Muscle layer of duodenum (tissue), 2 donors: ENCODE measurements around the gene SIN3B.
"Not testable (repeated sequence)": the region's sequence is repeated elsewhere in the genome, so short reads cannot be mapped to it uniquely, and the experiment has no call there.

Experiments
- H3K27ac ChIP-seq: one replicate; pipeline ENCODE4 v1.7.0; 2013; ENCODE audit warnings: mild to moderate bottlenecking, low read length
- H3K27me3 ChIP-seq: one replicate; pipeline ENCODE4 v1.7.0; 2013; ENCODE audit warnings: low read depth, mild to moderate bottlenecking, control low read depth, low read length
- H3K36me3 ChIP-seq, 2 donors: one replicate each; pipeline ENCODE4 v1.7.0; 2013; ENCODE audit warnings: low read length in 2 of 2, control low read depth in 1 of 2, mild to moderate bottlenecking in 1 of 2; ENCODE audit not compliant: insufficient read depth in 2 of 2, control insufficient read depth in 1 of 2
- H3K4me1 ChIP-seq, 2 donors: one replicate each; pipeline ENCODE4 v1.7.0; 2013; ENCODE audit warnings: low read length in 2 of 2, mild to moderate bottlenecking in 2 of 2, control low read depth in 1 of 2, moderate library complexity in 1 of 2; ENCODE audit not compliant: insufficient read depth in 2 of 2, control insufficient read depth in 1 of 2
- H3K4me3 ChIP-seq, 2 donors: one replicate each; pipeline ENCODE4 v1.7.0; 2013; ENCODE audit warnings: low read length in 2 of 2, low read depth in 1 of 2, mild to moderate bottlenecking in 1 of 2
- H3K9me3 ChIP-seq, 2 donors: one replicate each; pipeline ENCODE4 v1.7.0; 2013; ENCODE audit warnings: low read length in 2 of 2, control low read depth in 1 of 2, mild to moderate bottlenecking in 1 of 2; ENCODE audit not compliant: control insufficient read depth in 1 of 2
- donor health status: healthy.

SIN3B gene

GRCh38 chr19:16797876-16798275 is 31.3 kb upstream of the SIN3B start:
- Histone ChIP-seq H3K4me1 (no peaks in the 10 kb centered on the region), H3K4me3 (no peak overlapping the region), H3K36me3 (no peaks in the 10 kb centered on the region), H3K27me3 (no peaks in the 10 kb centered on the region), H3K27ac (no peak overlapping the region), H3K9me3 (peaks cover 0 to 6% of the 10 kb centered on the region in 2 donors)

- H3K4me3 ChIP-seq, H3K27ac ChIP-seq, H3K36me3 ChIP-seq, H3K4me1 ChIP-seq, H3K27me3 ChIP-seq, H3K9me3 ChIP-seq: not testable (repeated sequence)
These were observed 30.9 kb upstream of the SIN3B start for GRCh38 chr19:16798326-16798725.

GRCh38 chr19:16799740-16800139 is 29.5 kb upstream of the SIN3B start:
- Histone ChIP-seq H3K36me3 (no peaks in the 10 kb centered on the region), H3K9me3 (peaks cover 0 to 6% of the 10 kb centered on the region in 2 donors), H3K4me1 (no peaks in the 10 kb centered on the region), H3K4me3 (no peak overlapping the region), H3K27me3 (no peaks in the 10 kb centered on the region), H3K27ac (no peak overlapping the region)

- Histone ChIP-seq H3K36me3 (no peaks in the 10 kb centered on the region), H3K4me3 (no peak overlapping the region), H3K4me1 (no peaks in the 10 kb centered on the region), H3K27me3 (no peaks in the 10 kb centered on the region), H3K27ac (no peak overlapping the region), H3K9me3 (no peaks in the 10 kb centered on the region)
These were observed 27.6 kb upstream of the SIN3B start for GRCh38 chr19:16801600-16802013.

- Histone ChIP-seq H3K27me3 (no peaks in the 10 kb centered on the region), H3K4me1 (no peaks in the 10 kb centered on the region), H3K9me3 (no peaks in the 10 kb centered on the region), H3K4me3 (no peak overlapping the region), H3K36me3 (no peaks in the 10 kb centered on the region), H3K27ac (no peak overlapping the region)
These were observed 25.0 kb upstream of the SIN3B start for GRCh38 chr19:16804176-16804575.

- H3K4me3 ChIP-seq, result no peak overlapping the region
- H3K4me1 ChIP-seq, result no peaks in the 10 kb centered on the region
- H3K36me3 ChIP-seq, result no peaks in the 10 kb centered on the region
- no peaks in the 10 kb centered on the region for H3K27me3 ChIP-seq
- H3K9me3 ChIP-seq, result no peaks in the 10 kb centered on the region
- no peak overlapping the region for H3K27ac ChIP-seq
These were observed 21.5 kb upstream of the SIN3B start for GRCh38 chr19:16807549-16808284.

- Histone ChIP-seq H3K27ac (no peak overlapping the region), H3K36me3 (no peaks in the 10 kb centered on the region), H3K4me3 (peak overlapping the region in 1 of 2 donors; percentile 43), H3K4me1 (no peaks in the 10 kb centered on the region), H3K27me3 (no peaks in the 10 kb centered on the region), H3K9me3 (peaks cover 0 to 31% of the 10 kb centered on the region in 2 donors)
These were observed 14.6 kb upstream of the SIN3B start for GRCh38 chr19:16814526-16815100.

GRCh38 chr19:16820056-16820455 is 9.1 kb upstream of the SIN3B start:
- Histone ChIP-seq H3K4me3 (no peak overlapping the region), H3K4me1 (peaks cover 0 to 3% of the 10 kb centered on the region in 2 donors), H3K27me3 (no peaks in the 10 kb centered on the region), H3K27ac (no peak overlapping the region), H3K36me3 (no peaks in the 10 kb centered on the region), H3K9me3 (peaks cover 0 to 13% of the 10 kb centered on the region in 2 donors)

- H3K27me3 ChIP-seq, result no peaks in the 10 kb centered on the region
- peaks cover 0 to 11% of the 10 kb centered on the region in 2 donors for H3K4me1 ChIP-seq
- H3K4me3 ChIP-seq, result no peak overlapping the region
- no peaks in the 10 kb centered on the region for H3K36me3 ChIP-seq
- no peak overlapping the region for H3K27ac ChIP-seq
- H3K9me3 ChIP-seq, result peaks cover 0 to 5% of the 10 kb centered on the region in 2 donors
These were observed 8.1 kb upstream of the SIN3B start for GRCh38 chr19:16821081-16821480.

- H3K27ac ChIP-seq, result no peak overlapping the region
- no peaks in the 10 kb centered on the region for H3K36me3 ChIP-seq
- H3K4me3 ChIP-seq, result no peak overlapping the region
- no peaks in the 10 kb centered on the region for H3K9me3 ChIP-seq
- H3K4me1 ChIP-seq, result peaks cover 0 to 11% of the 10 kb centered on the region in 2 donors
- H3K27me3 ChIP-seq, result no peaks in the 10 kb centered on the region
These were observed 6.5 kb upstream of the SIN3B start for GRCh38 chr19:16822648-16823047.

GRCh38 chr19:16824658-16825311 is 4.4 kb upstream of the SIN3B start:
- Histone ChIP-seq H3K27me3 (no peaks in the 10 kb centered on the region), H3K9me3 (no peaks in the 10 kb centered on the region), H3K36me3 (no peaks in the 10 kb centered on the region), H3K4me3 (peak overlapping the region; percentile 43 to 66), H3K27ac (peak overlapping the region; percentile 10), H3K4me1 (peaks cover 0 to 12% of the 10 kb centered on the region in 2 donors)
